ENCODE results near the gene ACSBG1. TPM values are rescaled to one million over a fixed set of nuclear protein-coding genes. Genes with fewer than 3 reads are reported as not detected.

The ACSBG1 gene
- total and polyA plus RNA-seq, 4 donors = 0.47 to 7.9 (median 2.5) TPM

DNA sequence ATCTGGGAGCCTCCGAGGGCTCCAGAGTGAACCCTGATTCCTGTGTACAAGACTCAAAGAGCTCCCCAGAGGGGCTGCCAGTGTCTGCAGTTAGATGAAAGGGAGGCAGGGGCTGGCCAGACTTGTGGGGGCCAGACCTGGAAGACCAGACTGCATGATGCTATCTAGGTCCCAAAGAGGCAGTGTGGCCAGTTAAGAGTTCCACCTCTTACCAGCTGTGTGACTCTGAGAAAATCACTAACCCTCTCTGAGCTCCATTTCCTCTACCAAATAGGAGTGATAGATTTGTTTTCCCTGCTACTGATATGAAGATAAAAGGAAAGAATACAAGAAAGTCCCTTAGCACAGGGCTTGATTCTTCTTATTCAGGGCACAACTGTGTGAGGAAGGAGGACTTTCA is 29.0 kb downstream of the ACSBG1 start:
- peak overlapping the region in 1 of 2 donors; percentile 18 for H3K27ac ChIP-seq (ENCODE audit: low read depth in 1 of 2, low read length in 1 of 2)
- no peaks in the 10 kb centered on the region for H3K27me3 ChIP-seq (ENCODE audit: control insufficient read depth in 3 of 3, insufficient read depth in 3 of 3, low read length in 2 of 3)
- ATAC-seq (ENCODE audit: insufficient read depth, low FRiP score) = no peak
- TF ChIP-seq, protein P1, sequence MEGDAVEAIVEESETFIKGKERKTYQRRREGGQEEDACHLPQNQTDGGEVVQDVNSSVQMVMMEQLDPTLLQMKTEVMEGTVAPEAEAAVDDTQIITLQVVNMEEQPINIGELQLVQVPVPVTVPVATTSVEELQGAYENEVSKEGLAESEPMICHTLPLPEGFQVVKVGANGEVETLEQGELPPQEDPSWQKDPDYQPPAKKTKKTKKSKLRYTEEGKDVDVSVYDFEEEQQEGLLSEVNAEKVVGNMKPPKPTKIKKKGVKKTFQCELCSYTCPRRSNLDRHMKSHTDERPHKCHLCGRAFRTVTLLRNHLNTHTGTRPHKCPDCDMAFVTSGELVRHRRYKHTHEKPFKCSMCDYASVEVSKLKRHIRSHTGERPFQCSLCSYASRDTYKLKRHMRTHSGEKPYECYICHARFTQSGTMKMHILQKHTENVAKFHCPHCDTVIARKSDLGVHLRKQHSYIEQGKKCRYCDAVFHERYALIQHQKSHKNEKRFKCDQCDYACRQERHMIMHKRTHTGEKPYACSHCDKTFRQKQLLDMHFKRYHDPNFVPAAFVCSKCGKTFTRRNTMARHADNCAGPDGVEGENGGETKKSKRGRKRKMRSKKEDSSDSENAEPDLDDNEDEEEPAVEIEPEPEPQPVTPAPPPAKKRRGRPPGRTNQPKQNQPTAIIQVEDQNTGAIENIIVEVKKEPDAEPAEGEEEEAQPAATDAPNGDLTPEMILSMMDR (IDR thresholded peaks at IDR 0.05; ENCODE audit: control extremely low read depth, extremely low read depth) = no peak
- WGBS, 2 donors = 82 to 93% methylated on average over 1 of the region's 1 CpG
- DNase-seq = no peak
- H3K4me3 ChIP-seq = no peak overlapping the region
- no peak overlapping the region for H3K9ac ChIP-seq (ENCODE audit: insufficient read depth in 1 of 2, low read length in 2 of 2)
- no peaks in the 10 kb centered on the region for H3K9me3 ChIP-seq (ENCODE audit: control insufficient read depth in 4 of 4, insufficient read depth in 3 of 4, low read length in 3 of 4)
- H3K4me1 ChIP-seq (ENCODE audit: control insufficient read depth in 5 of 5, insufficient read depth in 5 of 5, low read length in 5 of 5) = peaks cover 0 to 4% (median 0%) of the 10 kb centered on the region in 5 donors
- H3K36me3 ChIP-seq (ENCODE audit: control insufficient read depth in 4 of 4, insufficient read depth in 4 of 4, low read length in 4 of 4) = no peaks in the 10 kb centered on the region

DNA sequence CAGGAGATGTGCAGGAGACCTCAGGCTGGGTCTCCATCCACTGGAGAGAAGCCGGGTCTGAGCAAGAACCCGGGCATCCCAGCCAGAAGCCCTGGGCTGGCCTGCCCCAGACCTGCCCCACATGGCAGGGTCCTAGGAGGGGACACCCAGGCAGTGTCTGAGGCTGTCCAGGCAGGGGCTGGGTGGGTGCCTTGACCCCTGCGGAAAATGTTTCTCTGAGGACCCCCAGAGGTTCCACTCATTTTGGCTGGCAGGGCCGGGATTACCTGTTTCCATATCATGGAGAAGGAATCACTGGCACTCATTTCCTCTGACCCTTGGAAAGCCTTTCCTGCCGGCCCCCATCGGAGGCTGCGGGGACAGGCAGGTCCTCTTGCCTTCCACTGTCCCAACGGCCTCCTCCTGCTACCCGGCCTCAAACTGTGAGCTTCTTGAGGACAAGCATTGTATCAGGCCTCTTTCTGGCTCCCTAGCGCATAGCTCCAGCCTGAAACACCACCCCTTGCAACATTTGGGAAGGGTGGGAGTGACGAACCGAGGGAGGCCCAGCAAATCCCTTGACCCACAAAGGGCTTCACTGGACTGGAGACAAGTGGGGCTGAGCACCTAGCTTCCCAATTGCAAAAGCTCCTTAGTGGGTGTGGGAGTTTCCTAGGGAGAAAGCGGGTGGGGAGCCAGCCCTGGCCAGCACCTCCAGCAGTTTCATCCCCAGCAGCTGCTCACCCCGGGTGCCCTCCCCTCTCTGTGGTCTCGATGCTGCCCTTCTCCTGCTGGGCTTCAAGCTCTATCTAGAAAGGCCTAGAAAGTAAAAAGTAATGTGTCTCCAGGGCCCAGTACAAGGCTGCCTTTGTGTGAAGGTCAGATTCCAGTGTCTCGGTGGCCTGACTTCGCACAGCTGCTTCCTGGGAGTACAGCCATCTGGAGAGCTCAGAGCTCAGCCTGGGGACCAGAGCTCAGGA is 29.7 kb downstream of the ACSBG1 start:
- peak; percentile 36 to 50 (median 45) for DNase-seq
- no peaks in the 10 kb centered on the region for H3K27me3 ChIP-seq (ENCODE audit: control insufficient read depth in 3 of 3, insufficient read depth in 3 of 3, low read length in 2 of 3)
- no peaks in the 10 kb centered on the region for H3K36me3 ChIP-seq (ENCODE audit: control insufficient read depth in 4 of 4, insufficient read depth in 4 of 4, low read length in 4 of 4)
- TF ChIP-seq, protein P1 (IDR thresholded peaks at IDR 0.05; ENCODE audit: control extremely low read depth, extremely low read depth) = no peak
- no peak overlapping the region for H3K9ac ChIP-seq (ENCODE audit: insufficient read depth in 1 of 2, low read length in 2 of 2)
- H3K4me1 ChIP-seq (ENCODE audit: control insufficient read depth in 5 of 5, insufficient read depth in 5 of 5, low read length in 5 of 5) = peaks cover 0 to 4% (median 0%) of the 10 kb centered on the region in 5 donors
- ATAC-seq (ENCODE audit: insufficient read depth, low FRiP score) = no peak
- H3K27ac ChIP-seq (ENCODE audit: low read depth in 1 of 2, low read length in 1 of 2) = no peak overlapping the region
- WGBS, 2 donors = 82 to 90% methylated on average over 17 of the region's 17 CpGs
- no peak overlapping the region for H3K4me3 ChIP-seq
- no peaks in the 10 kb centered on the region for H3K9me3 ChIP-seq (ENCODE audit: control insufficient read depth in 4 of 4, insufficient read depth in 3 of 4, low read length in 3 of 4)

DNA sequence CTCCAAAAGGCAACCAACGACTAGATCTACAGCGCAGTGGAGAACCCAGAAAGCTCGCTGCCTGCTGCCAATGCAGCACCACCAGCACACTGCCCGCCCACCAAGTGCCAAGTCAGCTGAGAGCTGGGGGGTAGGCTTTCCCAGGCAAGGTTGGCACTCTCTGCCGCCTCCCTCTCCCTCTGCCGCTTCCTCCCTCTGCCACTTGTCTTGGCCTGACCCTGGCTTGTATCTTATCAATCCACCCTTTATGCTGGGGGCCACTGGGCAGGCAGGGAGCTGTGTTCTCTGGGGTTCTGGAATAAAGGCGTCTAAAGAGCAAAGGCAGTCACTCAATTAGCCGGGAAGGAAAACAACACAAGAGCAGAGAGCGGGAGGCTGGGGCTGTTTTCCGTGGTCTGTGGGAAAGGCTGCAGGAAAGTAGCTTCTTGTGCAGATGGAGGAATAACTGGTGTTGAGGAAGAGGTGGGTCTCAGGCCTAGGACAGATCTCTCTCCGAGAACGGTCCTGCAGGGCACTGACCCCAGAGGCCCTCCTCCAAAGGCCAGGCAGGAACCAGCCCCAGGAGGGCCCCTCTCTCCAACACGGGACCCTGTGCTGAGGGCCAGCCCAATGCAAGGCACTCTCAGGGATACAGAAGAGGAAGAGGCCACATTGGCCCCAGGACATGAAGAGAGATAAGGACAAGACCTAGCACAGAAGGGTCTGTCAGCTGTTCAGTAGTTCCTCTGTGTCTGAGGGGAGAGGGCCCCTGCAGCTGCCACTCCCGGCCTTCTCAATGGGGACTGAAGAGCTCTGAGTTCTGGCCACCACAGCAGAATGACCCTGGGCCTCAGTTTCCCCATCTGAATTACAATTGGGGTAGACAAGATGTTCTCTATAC is 30.8 kb downstream of the ACSBG1 start:
- DNase-seq (no peak), ATAC-seq (ENCODE audit: insufficient read depth, low FRiP score) (no peak)
- Histone ChIP-seq H3K27me3 (ENCODE audit: control insufficient read depth in 3 of 3, insufficient read depth in 3 of 3, low read length in 2 of 3) (no peaks in the 10 kb centered on the region), H3K27ac (ENCODE audit: low read depth in 1 of 2, low read length in 1 of 2) (peak overlapping the region in 1 of 2 donors; percentile 30), H3K4me3 (no peak overlapping the region), H3K36me3 (ENCODE audit: control insufficient read depth in 4 of 4, insufficient read depth in 4 of 4, low read length in 4 of 4) (no peaks in the 10 kb centered on the region), H3K4me1 (ENCODE audit: control insufficient read depth in 5 of 5, insufficient read depth in 5 of 5, low read length in 5 of 5) (peaks cover 0 to 4% (median 0%) of the 10 kb centered on the region in 5 donors), H3K9ac (ENCODE audit: insufficient read depth in 1 of 2, low read length in 2 of 2) (no peak overlapping the region), H3K9me3 (ENCODE audit: control insufficient read depth in 4 of 4, insufficient read depth in 3 of 4, low read length in 3 of 4) (no peaks in the 10 kb centered on the region)
- WGBS, 2 donors = 83 to 86% methylated on average over 14 of the region's 14 CpGs
- TF ChIP-seq, protein P1 (IDR thresholded peaks at IDR 0.05; ENCODE audit: control extremely low read depth, extremely low read depth) = no peak

Measured in lung (tissue), 12 donors.